Measurements from ENCODE around the gene UBE2H.

UBE2H gene

GRCh38 chr7:129859183-129859582 lies 93.6 kb downstream of the UBE2H start:
- DNase-seq (ENCODE audit: low spot score): no peak

GRCh38 chr7:129858490-129858889 lies 94.3 kb downstream of the UBE2H start:
- no peak for DNase-seq (ENCODE audit: low spot score)
- TF ChIP-seq, protein P1, sequence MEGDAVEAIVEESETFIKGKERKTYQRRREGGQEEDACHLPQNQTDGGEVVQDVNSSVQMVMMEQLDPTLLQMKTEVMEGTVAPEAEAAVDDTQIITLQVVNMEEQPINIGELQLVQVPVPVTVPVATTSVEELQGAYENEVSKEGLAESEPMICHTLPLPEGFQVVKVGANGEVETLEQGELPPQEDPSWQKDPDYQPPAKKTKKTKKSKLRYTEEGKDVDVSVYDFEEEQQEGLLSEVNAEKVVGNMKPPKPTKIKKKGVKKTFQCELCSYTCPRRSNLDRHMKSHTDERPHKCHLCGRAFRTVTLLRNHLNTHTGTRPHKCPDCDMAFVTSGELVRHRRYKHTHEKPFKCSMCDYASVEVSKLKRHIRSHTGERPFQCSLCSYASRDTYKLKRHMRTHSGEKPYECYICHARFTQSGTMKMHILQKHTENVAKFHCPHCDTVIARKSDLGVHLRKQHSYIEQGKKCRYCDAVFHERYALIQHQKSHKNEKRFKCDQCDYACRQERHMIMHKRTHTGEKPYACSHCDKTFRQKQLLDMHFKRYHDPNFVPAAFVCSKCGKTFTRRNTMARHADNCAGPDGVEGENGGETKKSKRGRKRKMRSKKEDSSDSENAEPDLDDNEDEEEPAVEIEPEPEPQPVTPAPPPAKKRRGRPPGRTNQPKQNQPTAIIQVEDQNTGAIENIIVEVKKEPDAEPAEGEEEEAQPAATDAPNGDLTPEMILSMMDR (IDR thresholded peaks at IDR 0.05; ENCODE audit: extremely low read depth, missing control alignments): no peak

More at GRCh38 chr7:129859183-129859582, 93.6 kb downstream of the UBE2H start:
- TF ChIP-seq, protein P1 (IDR thresholded peaks at IDR 0.05; ENCODE audit: extremely low read depth, missing control alignments): no peak

- TF ChIP-seq, protein P1 (IDR thresholded peaks at IDR 0.05; ENCODE audit: extremely low read depth, missing control alignments): no peak
- no peak for DNase-seq (ENCODE audit: low spot score)
Observed at GRCh38 chr7:129857313-129857712, 95.4 kb downstream of the UBE2H start.

GRCh38 chr7:129855935-129856717 lies 96.6 kb downstream of the UBE2H start:
- TF ChIP-seq, protein P1 (IDR thresholded peaks at IDR 0.05; ENCODE audit: extremely low read depth, missing control alignments): no peak
- no peak for DNase-seq (ENCODE audit: low spot score)

DNA sequence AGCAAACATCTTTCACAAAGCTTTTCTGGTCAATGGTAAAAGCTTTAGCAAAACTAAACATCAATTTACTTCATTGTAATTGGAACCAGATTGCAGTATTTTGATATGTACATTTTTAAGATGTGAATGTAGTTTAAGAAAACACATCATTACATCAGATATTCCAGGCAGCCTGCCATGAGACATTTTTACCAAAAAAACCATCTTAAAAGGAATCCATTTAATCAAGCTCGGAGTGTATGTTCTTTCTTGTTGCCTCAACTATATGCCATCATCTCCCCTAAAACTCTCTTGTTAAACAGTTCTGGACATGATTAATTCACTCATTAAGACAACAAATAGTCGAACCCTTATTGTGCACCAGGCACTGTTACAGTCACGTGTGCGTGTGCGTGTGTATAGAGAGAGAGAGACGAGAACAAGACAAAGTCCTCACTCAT lies 97.5 kb downstream of the UBE2H start:
- no peak for DNase-seq (ENCODE audit: low spot score)
- TF ChIP-seq, protein P1 (IDR thresholded peaks at IDR 0.05; ENCODE audit: extremely low read depth, missing control alignments): no peak

DNA sequence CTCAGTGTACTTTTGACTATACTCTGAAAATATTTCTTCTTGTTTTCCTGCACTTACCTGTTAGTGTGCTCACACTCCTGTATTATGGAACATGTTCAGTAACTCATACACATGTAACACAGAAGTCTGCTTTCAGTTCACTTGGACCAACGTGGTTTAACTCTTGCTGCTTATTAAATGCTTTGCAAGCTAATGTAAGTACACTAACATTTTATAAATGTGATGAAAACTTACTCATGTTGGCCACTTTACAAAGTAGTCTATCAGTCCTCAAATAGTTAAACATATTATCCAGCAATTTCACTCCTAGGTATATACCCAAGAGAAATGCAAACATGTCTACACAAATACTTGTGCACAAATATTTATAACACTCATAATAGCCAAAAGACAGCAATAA lies 98.4 kb downstream of the UBE2H start:
- TF ChIP-seq, protein P1 (IDR thresholded peaks at IDR 0.05; ENCODE audit: extremely low read depth, missing control alignments): no peak

GRCh38 chr7:129853661-129854268 lies 99.0 kb downstream of the UBE2H start:
- TF ChIP-seq, protein P1 (IDR thresholded peaks at IDR 0.05; ENCODE audit: extremely low read depth, missing control alignments): no peak
- no peak for DNase-seq (ENCODE audit: low spot score)

More for the DNA sequence above, 98.4 kb downstream of the UBE2H start:
- no peak for DNase-seq (ENCODE audit: low spot score)

Measured in GM20000 (cell line).